H1 (cell line): ENCODE results near the gene SYTL2. TPM values are rescaled to one million over a fixed set of nuclear protein-coding genes. Genes with fewer than 3 reads are reported as not detected.
A peak's percentile ranks its signal among the peaks of the same experiment; 100 is the strongest.

Experiments used
- BCL11A ChIP-seq, 2 experiments: IDR thresholded peaks; one replicate each; pipeline ENCODE4 v1.6.1; 2011; ENCODE audit warnings: low read depth in 2 of 2, low read length in 2 of 2, mild to moderate bottlenecking in 2 of 2
- CTCF ChIP-seq, 3 experiments: IDR thresholded peaks; 1 replicate in 2 of 3; 2 replicates in 1 of 3; pipeline versions ENCODE4 v1.5.1 to v1.6.1; 2011; ENCODE audit warnings: low read length in 3 of 3, mild to moderate bottlenecking in 3 of 3, inconsistent platforms in 2 of 3, low read depth in 1 of 3, moderate library complexity in 1 of 3; ENCODE audit not compliant: insufficient read depth in 1 of 3; ENCODE audit errors: control extremely low read depth in 1 of 3
- PHF8 ChIP-seq: fragments of 200-600 bp; sonication (generic); conservative IDR thresholded peaks from 2 replicates; pipeline ENCODE4 v1.7.1; 2012; ENCODE audit warnings: low read depth, mild to moderate bottlenecking, inconsistent platforms, low read length, moderate library complexity
- RAD21 ChIP-seq, 2 experiments: IDR thresholded peaks in 1 of 2; conservative IDR thresholded peaks in 1 of 2; 2 replicates each; pipeline ENCODE4 v1.6.1; 2011; ENCODE audit warnings: low read depth in 2 of 2, low read length in 2 of 2, improper control_type of control experiment in 1 of 2, inconsistent platforms in 1 of 2, mild to moderate bottlenecking in 1 of 2, moderate library complexity in 1 of 2
- RXRA ChIP-seq: IDR thresholded peaks from 2 replicates; pipeline ENCODE4 v1.6.1; 2011; ENCODE audit warnings: low read depth, mild to moderate bottlenecking, low read length, moderate library complexity; ENCODE audit not compliant: insufficient read depth
- polyA plus RNA-seq, 7 experiments: library from polyadenylated mRNA; depleted of rRNA in 3 of 7; stranded (reverse) in 5 of 7; unstranded in 2 of 7; fragments of >200 nt in 5 of 7; fragments of 200-250 nt in 2 of 7; gene quantifications; 1 replicate in 5 of 7; 2 replicates in 1 of 7; 4 replicates in 1 of 7; pipeline versions ENCODE4 v1.2.1 to v1.2.3, GENCODE V29; 2011 to 2013; ENCODE audit warnings: missing spikeins in 2 of 7, mixed read lengths in 2 of 7
- total RNA-seq: library from RNA; stranded (reverse); fragmentation: NEBNext Ultra II Directional; extraction: Animal tissue kit (Norgen Biotek cat#: 25700); gene quantifications from 2 replicates; pipeline ENCODE4 v1.2.1, GENCODE V29; 2021
- TF ChIP-seq, protein P1 (sequence below): IDR thresholded peaks from 2 replicates; pipeline ENCODE4 v1.6.1; 2012; ENCODE audit warnings: inconsistent platforms

SYTL2 gene
- total and polyA plus RNA-seq, 2 of the 8 experiments (the other 6 are each of a cell fraction or from before 2014, with no cell fraction given) = 1.3 to 9.1 TPM

DNA sequence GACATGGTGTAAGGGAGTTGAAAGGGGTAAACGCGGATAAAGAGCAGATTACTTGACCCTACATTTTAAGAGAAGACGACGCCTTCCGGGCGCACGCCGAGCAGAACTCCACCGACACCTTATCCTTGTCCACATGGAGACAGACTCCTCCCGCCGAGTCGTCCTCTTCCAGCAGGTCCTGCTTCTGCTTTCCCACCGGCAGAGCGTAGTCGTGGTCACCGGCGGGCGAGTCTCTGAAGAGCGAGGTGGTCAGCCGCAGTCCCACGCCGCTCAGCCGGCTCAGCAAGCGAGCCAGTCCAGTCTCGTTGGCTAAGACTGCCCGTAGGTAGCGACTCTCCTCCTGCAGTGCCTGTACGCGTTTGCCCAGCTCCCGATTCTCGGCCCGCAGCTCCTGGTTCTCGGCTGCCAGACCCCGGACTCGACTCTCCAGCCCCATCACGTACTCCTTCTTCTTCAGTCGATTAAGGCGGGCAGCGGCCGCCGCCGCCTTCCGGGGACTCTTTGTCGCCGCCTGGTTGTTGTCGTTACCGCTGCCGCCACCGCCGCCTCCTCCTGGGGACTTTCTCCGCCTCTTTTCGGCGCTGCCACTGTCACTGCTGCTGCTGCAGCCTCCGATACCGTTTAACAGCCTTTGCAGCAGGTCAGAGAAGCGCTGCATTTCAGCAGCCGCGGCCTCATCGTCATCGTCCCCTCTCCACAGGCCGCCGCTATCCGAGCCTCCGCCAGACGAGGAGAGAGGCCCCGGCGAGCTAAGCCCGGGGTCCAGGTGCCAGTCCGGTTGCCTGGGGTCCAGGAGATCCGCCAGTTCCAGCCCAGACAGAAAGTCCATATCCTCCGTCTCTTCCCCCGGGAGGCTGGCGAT is 147.0 kb downstream of the SYTL2 start (continued):
- peak; percentile 42 to 53 (median 48) for TF ChIP-seq CTCF (IDR thresholded peaks at IDR 0.05; ENCODE audit: control extremely low read depth in 1 of 3, insufficient read depth in 1 of 3, low read depth in 1 of 3, low read length in 3 of 3)
- TF ChIP-seq, protein P1, sequence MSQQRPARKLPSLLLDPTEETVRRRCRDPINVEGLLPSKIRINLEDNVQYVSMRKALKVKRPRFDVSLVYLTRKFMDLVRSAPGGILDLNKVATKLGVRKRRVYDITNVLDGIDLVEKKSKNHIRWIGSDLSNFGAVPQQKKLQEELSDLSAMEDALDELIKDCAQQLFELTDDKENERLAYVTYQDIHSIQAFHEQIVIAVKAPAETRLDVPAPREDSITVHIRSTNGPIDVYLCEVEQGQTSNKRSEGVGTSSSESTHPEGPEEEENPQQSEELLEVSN = peak; percentile 11; the same call in 1 of the 2 replicates
- TF ChIP-seq RAD21 (IDR thresholded peaks at IDR 0.05 in 1 of 2, conservative IDR thresholded peaks at IDR 0.05 in 1 of 2; ENCODE audit: low read depth in 2 of 2, low read length in 2 of 2) = peak; percentile 33 to 41; a peak in 3 of 4 replicates
- 0 out of 2 replicates have a peak, but pooled peaks have one; percentile 27 for TF ChIP-seq PHF8
- no peak for TF ChIP-seq RXRA
- TF ChIP-seq BCL11A (IDR thresholded peaks at IDR 0.05; ENCODE audit: low read depth in 2 of 2, low read length in 2 of 2) = no peak
